Loucy (cell line): ENCODE data around the gene SDK2.

Experiments
- CTCF ChIP-seq: fragments of 200-600 bp; sonication (generic); conservative IDR thresholded peaks from 2 replicates; pipeline ENCODE4 v1.5.1; 2014; ENCODE audit warnings: mild to moderate bottlenecking, antibody characterized with exemption, low read length
- EZH2phosphoT487 ChIP-seq: fragments of 200-600 bp; IDR thresholded peaks from 2 replicates; pipeline ENCODE4 v1.6.1; 2018; ENCODE audit warnings: antibody characterized with exemption, mild to moderate bottlenecking, moderate library complexity, borderline replicate concordance

GRCh38 chr17:73327676-73328075 is 316.6 kb downstream of the SDK2 start:
- TF ChIP-seq CTCF (no peak), EZH2phosphoT487 (no peak)
